Dermis blood vessel endothelial cell (primary cell): ENCODE measurements around the gene DGKI. TPM values are rescaled to one million over a fixed set of nuclear protein-coding genes. Genes with fewer than 3 reads are reported as not detected.

Source experiments
- DNase-seq: peaks from one replicate; pipeline ENCODE4 v3.0.0; 2010
- total RNA-seq: library from RNA; depleted of rRNA; stranded (reverse); fragments of >200 nt; gene quantifications from 2 replicates; pipeline ENCODE4 v1.2.3, GENCODE V29; 2014

The DGKI gene
- total RNA-seq, 1 donor from 2014 or later: 3.9 TPM

GRCh38 chr7:137531671-137532070, 315.1 kb downstream of the DGKI start:
- DNase-seq: no peak

GRCh38 chr7:137527634-137528033, 319.1 kb downstream of the DGKI start:
- DNase-seq: no peak

GRCh38 chr7:137523171-137523570, 323.6 kb downstream of the DGKI start:
- DNase-seq: no peak

- no peak for DNase-seq
These were observed 325.3 kb downstream of the DGKI start for GRCh38 chr7:137521451-137521850.

- no peak for DNase-seq
These were observed 326.8 kb downstream of the DGKI start for GRCh38 chr7:137519947-137520346.

GRCh38 chr7:137519181-137519691, 327.5 kb downstream of the DGKI start:
- DNase-seq: no peak

GRCh38 chr7:137513091-137513490, 333.7 kb downstream of the DGKI start:
- DNase-seq: no peak

GRCh38 chr7:137507096-137507495, 339.7 kb downstream of the DGKI start:
- DNase-seq: no peak

GRCh38 chr7:137506031-137506430, 340.7 kb downstream of the DGKI start:
- no peak for DNase-seq

GRCh38 chr7:137501562-137501961, 345.2 kb downstream of the DGKI start:
- DNase-seq: no peak

- DNase-seq: no peak
These were observed 353.9 kb downstream of the DGKI start for GRCh38 chr7:137492889-137493288.

- DNase-seq: no peak
These were observed 356.9 kb downstream of the DGKI start for GRCh38 chr7:137489880-137490279.

- no peak for DNase-seq
These were observed 358.7 kb downstream of the DGKI start for GRCh38 chr7:137488038-137488437.

- DNase-seq: no peak
These were observed 361.0 kb downstream of the DGKI start for GRCh38 chr7:137485818-137486217.

GRCh38 chr7:137484326-137484725, 362.4 kb downstream of the DGKI start:
- DNase-seq: no peak

- no peak for DNase-seq
These were observed 364.3 kb downstream of the DGKI start for GRCh38 chr7:137482466-137482865.

GRCh38 chr7:137480824-137481365, 365.9 kb downstream of the DGKI start:
- DNase-seq: no peak

GRCh38 chr7:137480401-137480800, 366.4 kb downstream of the DGKI start:
- no peak for DNase-seq

- no peak for DNase-seq
These were observed 369.8 kb downstream of the DGKI start for GRCh38 chr7:137476937-137477336.

GRCh38 chr7:137475966-137476365, 370.8 kb downstream of the DGKI start:
- DNase-seq: no peak

- DNase-seq: no peak
These were observed 372.2 kb downstream of the DGKI start for GRCh38 chr7:137474540-137475026.

- no peak for DNase-seq
These were observed 375.6 kb downstream of the DGKI start for GRCh38 chr7:137471128-137471527.

- no peak for DNase-seq
These were observed 376.9 kb downstream of the DGKI start for GRCh38 chr7:137469858-137470257.

GRCh38 chr7:137469191-137469811, 377.5 kb downstream of the DGKI start:
- DNase-seq: peak; percentile 84

- DNase-seq: no peak
These were observed 383.9 kb downstream of the DGKI start for GRCh38 chr7:137462847-137463246.
